ES-I3 (cell line): ENCODE measurements around the gene PIK3CB.

Experiments
- H3K36me3 ChIP-seq: 2 replicates; pipeline ENCODE4 v1.6.1; 2013; ENCODE audit warnings: mild to moderate bottlenecking, low read length, control low read depth, moderate library complexity; ENCODE audit not compliant: insufficient read depth
- H3K4me1 ChIP-seq: 2 replicates; pipeline ENCODE4 v1.6.1; 2013; ENCODE audit warnings: mild to moderate bottlenecking, control low read depth, low read length; ENCODE audit not compliant: insufficient read depth
- H3K9ac ChIP-seq: 2 replicates; pipeline ENCODE4 v1.6.1; 2013; ENCODE audit warnings: low read depth, mild to moderate bottlenecking, low read length, moderate library complexity
- H3K9me3 ChIP-seq: 2 replicates; pipeline ENCODE4 v1.6.1; 2013; ENCODE audit warnings: mild to moderate bottlenecking, low read length, moderate library complexity; ENCODE audit not compliant: control insufficient read depth, insufficient read depth

The PIK3CB gene

GRCh38 chr3:138834596-138835396 is at the start of gene PIK3CB:
Gene PIK3CB (minus strand): TSS chr3:138834928. CDS start chr3:138759343, 75,585 bp downstream.
- H3K9ac ChIP-seq, result peak within 1 kb of the TSS; percentile 91
- no peaks in the 10 kb centered on the region for H3K4me1 ChIP-seq
- no peaks in the 10 kb centered on the region for H3K36me3 ChIP-seq
- H3K9me3 ChIP-seq, result no peaks in the 10 kb centered on the region

- H3K36me3 ChIP-seq, result no peaks in the 10 kb centered on the region
- no peaks in the 10 kb centered on the region for H3K4me1 ChIP-seq
- no peaks in the 10 kb centered on the region for H3K9me3 ChIP-seq
- H3K9ac ChIP-seq, result no peak overlapping the region
These were observed 46.5 kb upstream of the PIK3CB start for GRCh38 chr3:138881233-138881632.

- H3K9me3 ChIP-seq, result peaks cover 2% of the 10 kb centered on the region; the same call in 1 of the 2 replicates
- H3K4me1 ChIP-seq, result no peaks in the 10 kb centered on the region
- H3K9ac ChIP-seq, result no peak overlapping the region
- no peaks in the 10 kb centered on the region for H3K36me3 ChIP-seq
These were observed 45.0 kb upstream of the PIK3CB start for GRCh38 chr3:138879541-138880380.

- Histone ChIP-seq H3K4me1 (no peaks in the 10 kb centered on the region), H3K9me3 (peaks cover 2% of the 10 kb centered on the region; the same call in 1 of the 2 replicates), H3K9ac (no peak overlapping the region), H3K36me3 (no peaks in the 10 kb centered on the region)
These were observed 42.5 kb upstream of the PIK3CB start for GRCh38 chr3:138877226-138877625.

- H3K9ac ChIP-seq, result no peak overlapping the region
- H3K4me1 ChIP-seq, result no peaks in the 10 kb centered on the region
- peaks cover 2% of the 10 kb centered on the region; the same call in 1 of the 2 replicates for H3K9me3 ChIP-seq
- H3K36me3 ChIP-seq, result no peaks in the 10 kb centered on the region
These were observed 41.3 kb upstream of the PIK3CB start for GRCh38 chr3:138875754-138876664.

- Histone ChIP-seq H3K9ac (no peak overlapping the region), H3K4me1 (no peaks in the 10 kb centered on the region), H3K9me3 (peaks cover 2% of the 10 kb centered on the region; the same call in 1 of the 2 replicates), H3K36me3 (no peaks in the 10 kb centered on the region)
These were observed 40.5 kb upstream of the PIK3CB start for GRCh38 chr3:138875096-138875753.

GRCh38 chr3:138873471-138874278 is 38.9 kb upstream of the PIK3CB start:
- Histone ChIP-seq H3K9ac (no peak overlapping the region), H3K4me1 (no peaks in the 10 kb centered on the region), H3K9me3 (peaks cover 2% of the 10 kb centered on the region; the same call in 1 of the 2 replicates), H3K36me3 (no peaks in the 10 kb centered on the region)

GRCh38 chr3:138872632-138873031 is 37.9 kb upstream of the PIK3CB start:
- H3K36me3 ChIP-seq, result no peaks in the 10 kb centered on the region
- no peaks in the 10 kb centered on the region for H3K4me1 ChIP-seq
- no peak overlapping the region for H3K9ac ChIP-seq
- peaks cover 2% of the 10 kb centered on the region; the same call in 1 of the 2 replicates for H3K9me3 ChIP-seq

GRCh38 chr3:138867996-138868395 is 33.3 kb upstream of the PIK3CB start:
- no peaks in the 10 kb centered on the region for H3K9me3 ChIP-seq
- H3K36me3 ChIP-seq, result no peaks in the 10 kb centered on the region
- H3K4me1 ChIP-seq, result peaks cover 10% of the 10 kb centered on the region
- H3K9ac ChIP-seq, result no peak overlapping the region

GRCh38 chr3:138863776-138864113 is 29.0 kb upstream of the PIK3CB start:
- no peaks in the 10 kb centered on the region for H3K36me3 ChIP-seq
- no peaks in the 10 kb centered on the region for H3K9me3 ChIP-seq
- peaks cover 28% of the 10 kb centered on the region for H3K4me1 ChIP-seq
- peak overlapping the region; percentile 36; the same call in 1 of the 2 replicates for H3K9ac ChIP-seq

GRCh38 chr3:138862924-138863775 is 28.4 kb upstream of the PIK3CB start:
- Histone ChIP-seq H3K36me3 (no peaks in the 10 kb centered on the region), H3K4me1 (peaks cover 28% of the 10 kb centered on the region), H3K9ac (peak overlapping the region; percentile 36), H3K9me3 (no peaks in the 10 kb centered on the region)

- Histone ChIP-seq H3K36me3 (no peaks in the 10 kb centered on the region), H3K9ac (peak overlapping the region; percentile 36), H3K4me1 (peaks cover 28% of the 10 kb centered on the region), H3K9me3 (no peaks in the 10 kb centered on the region)
These were observed 27.8 kb upstream of the PIK3CB start for GRCh38 chr3:138862531-138862923.
